Activated T-helper 9 cell treated with anti-CD3 and anti-CD28 coated beads, Interleukin-2, amount 50 U/mL, for 16 hours (primary cell): ENCODE measurements around the gene CADM1.

ENCODE experiments used
- DNase-seq: peaks from one replicate; pipeline ENCODE4 v3.0.0-alpha.2; 2020; ENCODE audit warnings: low read depth

The CADM1 gene

GRCh38 chr11:115206365-115207022 lies 297.7 kb downstream of the CADM1 start:
- no peak for DNase-seq

- DNase-seq = no peak
Measured at GRCh38 chr11:115202900-115203552, 301.2 kb downstream of the CADM1 start.

- DNase-seq = no peak
Measured at GRCh38 chr11:115202074-115202473, 302.1 kb downstream of the CADM1 start.

GRCh38 chr11:115201111-115201792 lies 303.0 kb downstream of the CADM1 start:
- no peak for DNase-seq

GRCh38 chr11:115199481-115200069 lies 304.6 kb downstream of the CADM1 start:
- no peak for DNase-seq

GRCh38 chr11:115198321-115198741 lies 305.9 kb downstream of the CADM1 start:
- no peak for DNase-seq

GRCh38 chr11:115197433-115197832 lies 306.8 kb downstream of the CADM1 start:
- DNase-seq = no peak

- DNase-seq = no peak
Measured at GRCh38 chr11:115197031-115197430, 307.2 kb downstream of the CADM1 start.

- no peak for DNase-seq
Measured at GRCh38 chr11:115194802-115195110, 309.5 kb downstream of the CADM1 start.

- DNase-seq = no peak
Measured at GRCh38 chr11:115193914-115194801, 310.1 kb downstream of the CADM1 start.

- no peak for DNase-seq
Measured at GRCh38 chr11:115191761-115192160, 312.5 kb downstream of the CADM1 start.

GRCh38 chr11:115190196-115190595 lies 314.0 kb downstream of the CADM1 start:
- DNase-seq = no peak

- no peak for DNase-seq
Measured at GRCh38 chr11:115188898-115189278, 315.3 kb downstream of the CADM1 start.

GRCh38 chr11:115188188-115188897 lies 315.9 kb downstream of the CADM1 start:
- no peak for DNase-seq

GRCh38 chr11:115185931-115186330 lies 318.3 kb downstream of the CADM1 start:
- DNase-seq = no peak

GRCh38 chr11:115185507-115185906 lies 318.7 kb downstream of the CADM1 start:
- DNase-seq = no peak

GRCh38 chr11:115184901-115185300 lies 319.3 kb downstream of the CADM1 start:
- no peak for DNase-seq

GRCh38 chr11:115183830-115184229 lies 320.4 kb downstream of the CADM1 start:
- no peak for DNase-seq

- DNase-seq = no peak
Measured at GRCh38 chr11:115183136-115183535, 321.1 kb downstream of the CADM1 start.

- DNase-seq = no peak
Measured at GRCh38 chr11:115182282-115182955, 321.8 kb downstream of the CADM1 start.

- DNase-seq = no peak
Measured at GRCh38 chr11:115181538-115181937, 322.7 kb downstream of the CADM1 start.
